HCT116 (cell line): Measurements from ENCODE around the gene ABLIM1. TPM values are rescaled to one million over a fixed set of nuclear protein-coding genes. Genes with fewer than 3 reads are reported as not detected.

Experiments used
- ATAC-seq: fragments of 200-7000 bp; cut with Tn5 transposase; 2 replicates; pipeline ENCODE4 v1.9.1; 2020; ENCODE audit warnings: mild to moderate bottlenecking, moderate library complexity
- BruUV-seq: library from RNA; stranded (reverse); fragments of 400-500 nt; replicated peaks from 2 replicates; lab custom pipeline; 2021; lab: Mats Ljungman, UMichigan
- CTCF ChIA-PET: fragments of 300-600 bp; sonication (Branson Sonifier 250); formaldehyde crosslinking; loops from one replicate; lab custom pipeline; 2021; ENCODE audit warnings: antibody characterized with exemption; lab: Charles Lee
- POLR2A ChIA-PET: fragments of 300-600, 350-600 bp; sonication (Branson Sonifier 250); formaldehyde crosslinking; loops from one replicate; lab custom pipeline; 2021; ENCODE audit warnings: antibody characterized with exemption; lab: Charles Lee
- RAD21 ChIA-PET, 2 experiments: fragments of 300-600 bp; sonication (Branson Sonifier 250); formaldehyde crosslinking; loops; one replicate each; lab custom pipeline; 2023; ENCODE audit warnings: low total read pairs in 2 of 2; ENCODE audit not compliant: uncharacterized antibody in 2 of 2, unreplicated experiment in 2 of 2, low non-redundant PET in 1 of 2; lab: Charles Lee
- DNase-seq: peaks from one replicate; pipeline ENCODE4 v3.0.0-alpha.2; 2010; ENCODE audit warnings: low read depth, low spot score
- H2AFZ ChIP-seq: fragments of 200-600 bp; shearing (Covaris generic), sonication (generic); 2 replicates; pipeline ENCODE4 v1.6.1; 2017; ENCODE audit warnings: low read depth, mixed run types, mixed read lengths, antibody characterized with exemption, low read length; ENCODE audit not compliant: poor library complexity, severe bottlenecking
- H3K27ac ChIP-seq: 2 replicates; pipeline ENCODE4 v1.5.1; 2012; ENCODE audit warnings: low read depth, low read length
- H3K27me3 ChIP-seq: fragments of 200-600 bp; sonication (generic); 2 replicates; pipeline ENCODE4 v1.6.1; 2016; ENCODE audit warnings: mixed run types, low read length, mixed read lengths; ENCODE audit not compliant: insufficient read depth
- H3K36me3 ChIP-seq, 2 experiments: fragments of 200-500 bp in 1 of 2; fragments of 200-600 bp in 1 of 2; sonication (Bioruptor generic) in 1 of 2; sonication (generic) in 1 of 2; 2 replicates each; pipeline versions ENCODE4 v1.5.1 to v1.6.1; 2014 to 2016; ENCODE audit warnings: low read length in 2 of 2, inconsistent platforms in 1 of 2, mixed read lengths in 1 of 2, mixed run types in 1 of 2; ENCODE audit not compliant: insufficient read depth in 2 of 2, control insufficient read depth in 1 of 2
- H3K4me1 ChIP-seq, 2 experiments: fragments of 200-600 bp in 1 of 2; sonication (generic) in 1 of 2; 2 replicates each; pipeline versions ENCODE4 v1.5.1 to v1.6.1; 2012 to 2017; ENCODE audit warnings: low read length in 2 of 2, inconsistent platforms in 1 of 2, mild to moderate bottlenecking in 1 of 2, mixed read lengths in 1 of 2, mixed run types in 1 of 2, moderate library complexity in 1 of 2; ENCODE audit not compliant: insufficient read depth in 2 of 2, control insufficient read depth in 1 of 2
- H3K4me2 ChIP-seq: fragments of 200-600 bp; sonication (generic); 2 replicates; pipeline ENCODE4 v1.6.1; 2017; ENCODE audit warnings: mixed run types, low read length, mixed read lengths
- H3K4me3 ChIP-seq, 2 experiments: fragments of 200-600 bp in 1 of 2; sonication (generic) in 1 of 2; replicated peaks in 1 of 2; 2 replicates each; pipeline ENCODE4 v1.5.1; 2011 to 2016; ENCODE audit warnings: low read length in 2 of 2, control low read depth in 1 of 2, low read depth in 1 of 2, mild to moderate bottlenecking in 1 of 2, mixed read lengths in 1 of 2, mixed run types in 1 of 2
- H3K79me2 ChIP-seq: fragments of 200-600 bp; sonication (generic); 2 replicates; pipeline ENCODE4 v1.6.1; 2017; ENCODE audit warnings: mild to moderate bottlenecking, mixed run types, low read length, moderate library complexity, mixed read lengths; ENCODE audit not compliant: insufficient read depth
- H3K9ac ChIP-seq: fragments of 200-600 bp; sonication (generic); 2 replicates; pipeline ENCODE4 v1.6.1; 2016; ENCODE audit warnings: low read length, mixed read lengths
- H3K9me2 ChIP-seq: fragments of 200-600 bp; sonication (generic), shearing (Covaris generic); 2 replicates; pipeline ENCODE4 v1.6.1; 2017; ENCODE audit warnings: mixed run types, mild to moderate bottlenecking, moderate library complexity; ENCODE audit not compliant: insufficient read depth
- H3K9me3 ChIP-seq, 2 experiments: fragments of 200-500 bp in 1 of 2; fragments of 200-600 bp in 1 of 2; sonication (Bioruptor generic) in 1 of 2; sonication (generic) in 1 of 2; 2 replicates each; pipeline ENCODE4 v1.6.1; 2014 to 2017; ENCODE audit warnings: low read length in 2 of 2, mixed read lengths in 2 of 2, inconsistent platforms in 1 of 2, low read depth in 1 of 2, mild to moderate bottlenecking in 1 of 2, mixed run types in 1 of 2, moderate library complexity in 1 of 2; ENCODE audit not compliant: control insufficient read depth in 1 of 2, insufficient read depth in 1 of 2
- H4K20me1 ChIP-seq: fragments of 200-600 bp; sonication (generic), shearing (Covaris generic); 2 replicates; pipeline ENCODE4 v1.6.1; 2017; ENCODE audit warnings: mixed run types, mild to moderate bottlenecking, moderate library complexity; ENCODE audit not compliant: insufficient read depth
- CBX3 ChIP-seq: IDR thresholded peaks from 2 replicates; pipeline ENCODE4 v1.6.1; 2012; ENCODE audit warnings: low read depth
- EZH2phosphoT487 ChIP-seq: fragments of 200-600 bp; IDR thresholded peaks from 2 replicates; pipeline ENCODE4 v1.6.1; 2018; ENCODE audit warnings: antibody characterized with exemption, borderline replicate concordance
- FOSL1 ChIP-seq: IDR thresholded peaks from 2 replicates; pipeline ENCODE4 v1.6.1; 2012; ENCODE audit warnings: low read depth
- JUND ChIP-seq: IDR thresholded peaks from 2 replicates; pipeline ENCODE4 v1.6.1; 2012
- POLR2A ChIP-seq: IDR thresholded peaks from 2 replicates; pipeline ENCODE4 v1.7.0; 2011; ENCODE audit warnings: borderline replicate concordance; ENCODE audit not compliant: insufficient read depth, insufficient read length; ENCODE audit errors: extremely low read depth
- POLR2AphosphoS5 ChIP-seq: IDR thresholded peaks from 2 replicates; pipeline ENCODE4 v1.6.1; 2011; ENCODE audit warnings: mild to moderate bottlenecking, low read depth, low read length, moderate library complexity
- RAD21 ChIP-seq: IDR thresholded peaks from 2 replicates; pipeline ENCODE4 v1.6.1; 2012; ENCODE audit warnings: low read depth, mild to moderate bottlenecking
- REST ChIP-seq: IDR thresholded peaks from 2 replicates; pipeline ENCODE4 v1.6.1; 2012; ENCODE audit warnings: low read depth
- SIN3A ChIP-seq: IDR thresholded peaks from 2 replicates; pipeline ENCODE4 v1.6.1; 2012; ENCODE audit warnings: low read depth
- SP1 ChIP-seq: IDR thresholded peaks from 2 replicates; pipeline ENCODE4 v1.6.1; 2012; ENCODE audit warnings: low read depth
- SRF ChIP-seq: IDR thresholded peaks from 2 replicates; pipeline ENCODE4 v1.6.1; 2012; ENCODE audit warnings: low read depth
- ZFX ChIP-seq: fragments of 450-650 bp; IDR thresholded peaks from 2 replicates; pipeline ENCODE4 v1.6.1; 2017
- ZNF274 ChIP-seq: fragments of 200-500 bp; sonication (Bioruptor generic); IDR thresholded peaks from 2 replicates; pipeline ENCODE4 v1.6.1; 2014; ENCODE audit warnings: mild to moderate bottlenecking, low read depth, low read length, inconsistent platforms
- intact Hi-C: fragments of 100-400 bp; cut with micrococcal nuclease; formaldehyde crosslinking; loops from 2 replicates; pipeline ENCODE4 v1.10.0; 2022
- total RNA-seq: library from RNA; stranded (reverse); gene quantifications from one replicate; pipeline ENCODE4 v1.2.1, GENCODE V29; 2021; ENCODE audit not compliant: unreplicated experiment
- TF ChIP-seq, protein P1 (sequence below): IDR thresholded peaks from 2 replicates; pipeline ENCODE4 v1.6.1; 2012
- TF ChIP-seq, protein P2 (sequence below), 3 experiments: fragments of 200-600 bp in 1 of 3; sonication (generic) in 1 of 3; IDR thresholded peaks in 2 of 3; conservative IDR thresholded peaks in 1 of 3; 2 replicates each; pipeline ENCODE4 v1.5.1; 2012 to 2017; ENCODE audit warnings: low read depth in 2 of 3, low read length in 2 of 3, antibody characterized with exemption in 1 of 3, borderline replicate concordance in 1 of 3, control low read depth in 1 of 3, mild to moderate bottlenecking in 1 of 3, mixed read lengths in 1 of 3, mixed run types in 1 of 3, moderate library complexity in 1 of 3; ENCODE audit not compliant: insufficient read depth in 1 of 3

ABLIM1 gene
- total RNA-seq, 1 experiment from 2014 or later = 96.2 TPM

- Histone ChIP-seq H4K20me1 (no peaks in the 10 kb centered on the region), H3K9me2 (no peaks in the 10 kb centered on the region), H2AFZ (no peak overlapping the region), H3K27ac (no peak overlapping the region), H3K4me1 (peaks cover 17 to 23% of the 10 kb centered on the region in 2 experiments), H3K36me3 (0 out of 4 replicates have a peak, but pooled peaks cover 0 to 3% of the 10 kb centered on the region in 2 experiments), H3K79me2 (no peaks in the 10 kb centered on the region), H3K27me3 (no peaks in the 10 kb centered on the region), H3K4me3 (no peak overlapping the region), H3K9me3 (no peaks in the 10 kb centered on the region), H3K4me2 (no peak overlapping the region), H3K9ac (no peak overlapping the region)
- POLR2A ChIA-PET = no interaction called here
- no peak for TF ChIP-seq ZFX
- no peak for TF ChIP-seq FOSL1
- no peak for TF ChIP-seq POLR2A
- no peak for TF ChIP-seq SRF
- TF ChIP-seq EZH2phosphoT487 = no peak
- TF ChIP-seq RAD21 = no peak
- TF ChIP-seq CBX3 = no peak
- TF ChIP-seq ZNF274 = no peak
- ATAC-seq (no peak), DNase-seq (no peak)
- intact Hi-C loops = no loop called here
- CTCF ChIA-PET = interaction anchor here (1.3 kb wide), 1 partner anchor 180 kb away, joined by 3 read pairs; no protein-coding TSS in a partner anchor
- BruUV-seq = no TSS peak
- RAD21 ChIA-PET = no interaction called here
These were observed 174.5 kb downstream of the ABLIM1 start for GRCh38 chr10:114483575-114483974.

DNA sequence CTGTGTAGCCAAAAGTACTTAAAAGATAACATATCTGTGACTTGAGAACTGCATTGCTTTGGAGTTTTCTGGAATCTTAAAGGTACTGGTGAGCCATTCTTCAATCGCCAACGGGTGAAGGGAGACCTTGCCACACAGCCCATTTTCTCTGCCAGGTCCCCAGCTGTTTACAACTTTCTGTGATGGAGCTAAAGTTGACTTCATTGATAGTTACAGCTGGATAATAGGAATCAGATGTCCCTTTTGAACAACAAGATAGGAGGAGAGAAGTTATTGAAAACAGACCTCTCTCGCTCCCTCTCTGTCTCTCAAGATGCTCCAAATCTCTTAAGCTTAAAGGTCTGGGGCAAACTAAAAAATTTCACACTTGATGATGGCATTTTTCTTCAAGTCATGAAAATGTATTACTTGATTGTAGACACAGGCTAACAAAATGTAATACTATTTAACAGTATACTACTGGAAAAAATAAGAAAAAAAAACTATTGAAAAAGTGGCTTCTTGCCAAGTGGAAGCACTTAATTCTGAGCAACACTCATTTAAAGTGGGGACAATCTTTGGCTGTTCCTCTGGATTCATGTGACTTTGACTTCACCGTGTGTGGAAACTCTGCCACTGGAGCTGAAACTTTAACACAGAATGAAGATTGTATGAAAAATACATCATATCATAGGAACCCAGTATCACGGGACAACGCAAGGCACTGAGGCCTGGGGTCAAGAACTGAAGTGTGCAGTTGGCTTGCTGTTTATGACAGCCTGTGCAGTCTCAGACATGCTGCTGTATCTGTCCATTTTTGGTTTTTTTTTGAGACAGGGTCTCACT, 175.4 kb downstream of the ABLIM1 start:
- intact Hi-C loops = no loop called here
- Histone ChIP-seq H4K20me1 (no peaks in the 10 kb centered on the region), H3K9me3 (no peaks in the 10 kb centered on the region), H3K4me1 (peaks cover 8 to 14% of the 10 kb centered on the region in 2 experiments), H3K27me3 (no peaks in the 10 kb centered on the region), H3K79me2 (no peaks in the 10 kb centered on the region), H3K4me3 (no peak overlapping the region), H2AFZ (no peak overlapping the region), H3K36me3 (0 out of 4 replicates have a peak, but pooled peaks cover 0 to 3% of the 10 kb centered on the region in 2 experiments), H3K27ac (no peak overlapping the region), H3K9me2 (no peaks in the 10 kb centered on the region), H3K9ac (no peak overlapping the region), H3K4me2 (no peak overlapping the region)
- RAD21 ChIA-PET = no interaction called here
- no TSS peak for BruUV-seq
- POLR2A ChIA-PET = no interaction called here
- CTCF ChIA-PET = interaction anchor here (1.3 to 1.5 kb wide), 2 partner anchors 11 to 179 kb away, joined by 3 to 5 read pairs; no protein-coding TSS in a partner anchor
- DNase-seq (no peak), ATAC-seq (no peak)
- TF ChIP-seq SRF = no peak
- TF ChIP-seq, protein P1, sequence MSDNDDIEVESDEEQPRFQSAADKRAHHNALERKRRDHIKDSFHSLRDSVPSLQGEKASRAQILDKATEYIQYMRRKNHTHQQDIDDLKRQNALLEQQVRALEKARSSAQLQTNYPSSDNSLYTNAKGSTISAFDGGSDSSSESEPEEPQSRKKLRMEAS = no peak
- no peak for TF ChIP-seq POLR2AphosphoS5
- no peak for TF ChIP-seq JUND
- no peak for TF ChIP-seq ZFX
- TF ChIP-seq SP1 = no peak
- TF ChIP-seq RAD21 = no peak
- TF ChIP-seq, protein P2, sequence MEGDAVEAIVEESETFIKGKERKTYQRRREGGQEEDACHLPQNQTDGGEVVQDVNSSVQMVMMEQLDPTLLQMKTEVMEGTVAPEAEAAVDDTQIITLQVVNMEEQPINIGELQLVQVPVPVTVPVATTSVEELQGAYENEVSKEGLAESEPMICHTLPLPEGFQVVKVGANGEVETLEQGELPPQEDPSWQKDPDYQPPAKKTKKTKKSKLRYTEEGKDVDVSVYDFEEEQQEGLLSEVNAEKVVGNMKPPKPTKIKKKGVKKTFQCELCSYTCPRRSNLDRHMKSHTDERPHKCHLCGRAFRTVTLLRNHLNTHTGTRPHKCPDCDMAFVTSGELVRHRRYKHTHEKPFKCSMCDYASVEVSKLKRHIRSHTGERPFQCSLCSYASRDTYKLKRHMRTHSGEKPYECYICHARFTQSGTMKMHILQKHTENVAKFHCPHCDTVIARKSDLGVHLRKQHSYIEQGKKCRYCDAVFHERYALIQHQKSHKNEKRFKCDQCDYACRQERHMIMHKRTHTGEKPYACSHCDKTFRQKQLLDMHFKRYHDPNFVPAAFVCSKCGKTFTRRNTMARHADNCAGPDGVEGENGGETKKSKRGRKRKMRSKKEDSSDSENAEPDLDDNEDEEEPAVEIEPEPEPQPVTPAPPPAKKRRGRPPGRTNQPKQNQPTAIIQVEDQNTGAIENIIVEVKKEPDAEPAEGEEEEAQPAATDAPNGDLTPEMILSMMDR (IDR thresholded peaks at IDR 0.05 in 2 of 3, conservative IDR thresholded peaks at IDR 0.05 in 1 of 3; ENCODE audit: borderline replicate concordance in 1 of 3, insufficient read depth in 1 of 3, low read depth in 2 of 3, low read length in 2 of 3) = no peak
- TF ChIP-seq REST = no peak
- no peak for TF ChIP-seq SIN3A
